IPS-11a (cell line): ENCODE data around the gene PTGES3.

ENCODE experiments used
- H3K4me3 ChIP-seq: one replicate; pipeline ENCODE4 v1.5.1; 2013; ENCODE audit warnings: low read depth, low read length, control low read depth

PTGES3 gene

DNA sequence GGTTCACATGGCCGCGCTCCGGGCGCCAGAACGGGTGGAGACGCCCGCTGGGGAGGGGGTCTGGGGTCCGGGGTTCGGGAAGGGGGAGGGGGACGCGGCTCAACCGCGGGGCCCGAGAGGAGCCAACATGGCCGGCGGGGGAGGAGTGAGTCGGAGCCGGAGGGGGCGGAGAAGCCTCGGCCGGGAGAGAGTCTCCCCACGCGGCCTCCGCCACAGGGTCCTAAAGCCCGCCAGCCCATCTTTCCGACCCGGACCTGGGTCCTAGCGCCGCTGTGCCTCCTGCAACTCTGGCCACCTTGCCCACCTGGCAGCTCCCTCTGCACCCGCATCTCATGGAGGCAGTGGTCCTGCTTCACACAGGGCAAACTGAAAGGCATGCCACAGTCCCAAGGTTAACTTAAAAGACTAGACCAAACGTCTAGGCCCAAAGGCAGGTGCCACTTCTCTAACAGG, 57.9 kb downstream of the PTGES3 start, which contains the start of gene BAZ2A:
TSS of gene BAZ2A (minus strand) at position 147 of the 453 bp plus-strand sequence. CDS start 12,796 bp downstream, outside the sequence.
- H3K4me3 ChIP-seq = peak within 1 kb of the TSS; percentile 89

- peak overlapping the region; percentile 89 for H3K4me3 ChIP-seq
Measured at GRCh38 chr12:56629459-56630179, 58.5 kb downstream of the PTGES3 start.

- H3K4me3 ChIP-seq = peak overlapping the region; percentile 89
Measured at GRCh38 chr12:56628671-56629458, 59.2 kb downstream of the PTGES3 start.

- H3K4me3 ChIP-seq = no peak overlapping the region
Measured at GRCh38 chr12:56626701-56627100, 61.4 kb downstream of the PTGES3 start.

GRCh38 chr12:56622535-56622934, 65.5 kb downstream of the PTGES3 start:
- no peak overlapping the region for H3K4me3 ChIP-seq

DNA sequence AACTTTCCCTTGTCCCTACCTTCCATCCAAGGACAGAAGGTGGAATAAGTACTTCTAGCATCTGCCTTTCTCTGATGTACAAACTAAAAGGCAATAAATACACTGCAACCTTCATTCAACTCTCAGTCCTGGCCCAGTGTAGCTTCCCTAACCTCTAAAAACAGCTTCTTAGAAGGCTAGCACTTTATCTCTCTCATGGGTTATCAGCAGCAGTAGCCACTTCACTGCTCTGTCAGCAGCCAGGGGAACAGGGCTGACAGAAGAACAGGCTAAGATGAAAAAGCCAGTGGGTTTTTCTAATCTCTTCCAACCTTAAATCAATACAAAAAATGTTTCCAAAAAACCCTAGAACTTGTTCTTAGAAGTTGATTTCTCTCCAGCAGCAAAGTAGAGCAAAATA, 71.2 kb downstream of the PTGES3 start:
- H3K4me3 ChIP-seq = no peak overlapping the region

DNA sequence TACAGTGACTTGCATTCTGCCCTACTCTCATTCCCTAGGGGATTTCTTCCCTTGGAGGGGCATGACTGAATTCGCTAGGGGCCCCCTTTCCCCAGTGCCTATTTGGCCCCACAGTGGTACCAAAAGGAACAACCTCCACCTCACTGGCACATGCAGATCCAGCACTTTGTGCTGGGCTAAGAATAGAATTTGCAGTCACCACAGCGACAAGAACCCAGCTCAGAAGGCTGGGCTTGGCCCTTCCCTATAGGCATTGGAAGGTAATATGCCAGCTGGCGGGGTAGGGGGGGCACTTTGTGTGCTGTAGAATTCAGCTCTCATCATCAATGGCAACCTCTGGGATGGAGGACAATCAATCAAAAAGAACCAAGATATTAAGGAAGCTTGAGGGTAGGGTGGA, 71.8 kb downstream of the PTGES3 start:
- no peak overlapping the region for H3K4me3 ChIP-seq

DNA sequence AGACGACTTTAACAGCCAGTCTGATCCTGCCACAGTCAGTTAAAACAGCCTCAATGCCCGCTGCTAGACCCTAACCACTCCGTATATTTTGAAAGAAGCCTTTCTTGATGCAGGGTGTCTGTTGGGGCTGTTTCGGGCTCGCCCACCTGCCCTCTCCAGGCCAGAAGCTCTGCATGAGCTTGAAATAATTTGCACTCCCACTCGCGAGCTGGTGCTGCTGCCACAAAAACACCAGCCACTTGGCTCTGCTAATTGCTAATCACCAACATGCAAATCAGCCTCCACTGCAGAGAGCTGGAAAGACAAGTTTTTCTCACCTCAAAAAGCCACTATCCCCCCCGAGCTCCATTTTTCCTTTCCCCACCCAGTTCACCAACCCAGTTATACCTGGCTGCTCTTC, 73.5 kb downstream of the PTGES3 start:
- H3K4me3 ChIP-seq = no peak overlapping the region
